Activated effector memory CD4-positive, alpha-beta T cell treated with anti-CD3 and anti-CD28 coated beads, Interleukin-2, amount 50 U/mL, for 16 hours (primary cell): ENCODE results near the gene PTPRN2.
"Not testable (repeated sequence)": the region's sequence is repeated elsewhere in the genome, so short reads cannot be mapped to it uniquely, and the experiment has no call there.

ENCODE experiments used
- DNase-seq: peaks from one replicate; pipeline ENCODE4 v3.0.0-alpha.2; 2020

PTPRN2 gene

GRCh38 chr7:157574914-157575586 lies 1012.6 kb downstream of the PTPRN2 start:
- no peak for DNase-seq

- DNase-seq, result no peak
These were observed 1013.4 kb downstream of the PTPRN2 start for GRCh38 chr7:157574120-157574825.

GRCh38 chr7:157573244-157573643 lies 1014.4 kb downstream of the PTPRN2 start:
- no peak for DNase-seq

- DNase-seq, result no peak
These were observed 1015.0 kb downstream of the PTPRN2 start for GRCh38 chr7:157572622-157573021.

- no peak for DNase-seq
These were observed 1017.0 kb downstream of the PTPRN2 start for GRCh38 chr7:157570531-157571200.

- DNase-seq, result no peak
These were observed 1017.7 kb downstream of the PTPRN2 start for GRCh38 chr7:157569967-157570366.

GRCh38 chr7:157568770-157569584 lies 1018.6 kb downstream of the PTPRN2 start:
- peak; percentile 82 for DNase-seq

- no peak for DNase-seq
These were observed 1019.4 kb downstream of the PTPRN2 start for GRCh38 chr7:157568106-157568769.

GRCh38 chr7:157567666-157568065 lies 1020.0 kb downstream of the PTPRN2 start:
- no peak for DNase-seq

GRCh38 chr7:157566631-157567006 lies 1021.0 kb downstream of the PTPRN2 start:
- no peak for DNase-seq

- DNase-seq, result no peak
These were observed 1021.5 kb downstream of the PTPRN2 start for GRCh38 chr7:157565981-157566630.

- DNase-seq, result no peak
These were observed 1022.4 kb downstream of the PTPRN2 start for GRCh38 chr7:157565201-157565626.

- no peak for DNase-seq
These were observed 1023.0 kb downstream of the PTPRN2 start for GRCh38 chr7:157564517-157565177.

GRCh38 chr7:157563467-157564135 lies 1024.0 kb downstream of the PTPRN2 start:
- DNase-seq, result not testable (repeated sequence)

GRCh38 chr7:157562522-157563398 lies 1024.9 kb downstream of the PTPRN2 start:
- not testable (repeated sequence) for DNase-seq

- DNase-seq, result no peak
These were observed 1025.7 kb downstream of the PTPRN2 start for GRCh38 chr7:157561816-157562410.

- DNase-seq, result no peak
These were observed 1026.2 kb downstream of the PTPRN2 start for GRCh38 chr7:157561523-157561785.

- DNase-seq, result no peak
These were observed 1026.7 kb downstream of the PTPRN2 start for GRCh38 chr7:157560710-157561522.

GRCh38 chr7:157560258-157560654 lies 1027.4 kb downstream of the PTPRN2 start:
- no peak for DNase-seq
